ENCODE data around the gene TREML1.

- no peak for TF ChIP-seq CTCF (conservative IDR thresholded peaks at IDR 0.05)
- no peak for TF ChIP-seq ZFX (IDR thresholded peaks at IDR 0.05)
Measured at GRCh38 chr6:41160933-41161332, 6.8 kb upstream of the TREML1 start.
